ENCODE data around the gene YIPF3. TPM values are rescaled to one million over a fixed set of nuclear protein-coding genes. Genes with fewer than 3 reads are reported as not detected.

Gene YIPF3
- total RNA-seq, 2 donors from 2014 or later, result 54.6 to 61.3 TPM

GRCh38 chr6:43496370-43497128 lies 20.2 kb downstream of the YIPF3 start:
- no peak for DNase-seq (ENCODE audit: low spot score)
- intact Hi-C loops (cut with DNase I), result no loop called here

GRCh38 chr6:43495409-43495941 lies 21.3 kb downstream of the YIPF3 start:
- no peak for DNase-seq (ENCODE audit: low spot score)
- intact Hi-C loops (cut with DNase I), result no loop called here

- intact Hi-C loops (cut with DNase I), result no loop called here
- DNase-seq (ENCODE audit: low spot score), result no peak
These were observed 22.0 kb downstream of the YIPF3 start for GRCh38 chr6:43494766-43495165.

- no peak for DNase-seq (ENCODE audit: low spot score)
- intact Hi-C loops (cut with DNase I), result no loop called here
These were observed 22.4 kb downstream of the YIPF3 start for GRCh38 chr6:43494321-43494720.

- intact Hi-C loops (cut with DNase I), result no loop called here
- no peak for DNase-seq (ENCODE audit: low spot score)
These were observed 22.9 kb downstream of the YIPF3 start for GRCh38 chr6:43493833-43494232.

- intact Hi-C loops (cut with DNase I), result no loop called here
- DNase-seq (ENCODE audit: low spot score), result no peak
These were observed 23.5 kb downstream of the YIPF3 start for GRCh38 chr6:43493230-43493629.

GRCh38 chr6:43492673-43493072 lies 24.1 kb downstream of the YIPF3 start:
- intact Hi-C loops (cut with DNase I), result no loop called here
- no peak for DNase-seq (ENCODE audit: low spot score)

GRCh38 chr6:43491750-43492661 lies 24.7 kb downstream of the YIPF3 start:
- intact Hi-C loops (cut with DNase I), result no loop called here
- DNase-seq (ENCODE audit: low spot score), result peak; percentile 96

- intact Hi-C loops (cut with DNase I), result no loop called here
- DNase-seq (ENCODE audit: low spot score), result no peak
These were observed 26.2 kb downstream of the YIPF3 start for GRCh38 chr6:43490523-43490939.

- intact Hi-C loops (cut with DNase I), result no loop called here
- DNase-seq (ENCODE audit: low spot score), result no peak
These were observed 27.3 kb downstream of the YIPF3 start for GRCh38 chr6:43489277-43490072.

GRCh38 chr6:43488667-43489276 lies 28.0 kb downstream of the YIPF3 start:
- intact Hi-C loops (cut with DNase I), result no loop called here
- no peak for DNase-seq (ENCODE audit: low spot score)

- DNase-seq (ENCODE audit: low spot score), result no peak
- intact Hi-C loops (cut with DNase I), result no loop called here
These were observed 35.0 kb downstream of the YIPF3 start for GRCh38 chr6:43481591-43482236.

GRCh38 chr6:43481075-43481474 lies 35.7 kb downstream of the YIPF3 start:
- DNase-seq (ENCODE audit: low spot score), result no peak

GRCh38 chr6:43478008-43478372 lies 38.7 kb downstream of the YIPF3 start:
- no peak for DNase-seq (ENCODE audit: low spot score)
- intact Hi-C loops (cut with DNase I), result loop anchor here in 1 of 2 donors (2.0 kb wide), 1 partner anchor 51 kb away; no protein-coding TSS in a partner anchor

More at GRCh38 chr6:43481075-43481474, 35.7 kb downstream of the YIPF3 start:
- intact Hi-C loops (cut with DNase I), result no loop called here

GRCh38 chr6:43477235-43478007 lies 39.3 kb downstream of the YIPF3 start, which contains the start of gene TJAP1:
TJAP1 (plus strand) TSS chr6:43477570; CDS start chr6:43499002, 21,432 bp downstream.
- DNase-seq (ENCODE audit: low spot score), result peak; percentile 97
- intact Hi-C loops (cut with DNase I), result loop anchor here in 1 of 2 donors (2.0 kb wide), 1 partner anchor 51 kb away; no protein-coding TSS in a partner anchor

GRCh38 chr6:43476746-43477145 lies 40.0 kb downstream of the YIPF3 start:
- no peak for DNase-seq (ENCODE audit: low spot score)
- intact Hi-C loops (cut with DNase I), result no loop called here

- intact Hi-C loops (cut with DNase I), result no loop called here
- no peak for DNase-seq (ENCODE audit: low spot score)
These were observed 41.2 kb downstream of the YIPF3 start for GRCh38 chr6:43475516-43475915.

- DNase-seq (ENCODE audit: low spot score), result no peak
- intact Hi-C loops (cut with DNase I), result no loop called here
These were observed 44.2 kb downstream of the YIPF3 start for GRCh38 chr6:43472515-43472914.
